Kasumi-1 (cell line): ENCODE measurements around the gene ENTPD3.

Source experiments
- DNase-seq, 2 experiments: peaks; one replicate each; lab custom pipeline; 2025; lab: John Stamatoyannopoulos, UW

The ENTPD3 gene, protein sequence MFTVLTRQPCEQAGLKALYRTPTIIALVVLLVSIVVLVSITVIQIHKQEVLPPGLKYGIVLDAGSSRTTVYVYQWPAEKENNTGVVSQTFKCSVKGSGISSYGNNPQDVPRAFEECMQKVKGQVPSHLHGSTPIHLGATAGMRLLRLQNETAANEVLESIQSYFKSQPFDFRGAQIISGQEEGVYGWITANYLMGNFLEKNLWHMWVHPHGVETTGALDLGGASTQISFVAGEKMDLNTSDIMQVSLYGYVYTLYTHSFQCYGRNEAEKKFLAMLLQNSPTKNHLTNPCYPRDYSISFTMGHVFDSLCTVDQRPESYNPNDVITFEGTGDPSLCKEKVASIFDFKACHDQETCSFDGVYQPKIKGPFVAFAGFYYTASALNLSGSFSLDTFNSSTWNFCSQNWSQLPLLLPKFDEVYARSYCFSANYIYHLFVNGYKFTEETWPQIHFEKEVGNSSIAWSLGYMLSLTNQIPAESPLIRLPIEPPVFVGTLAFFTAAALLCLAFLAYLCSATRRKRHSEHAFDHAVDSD

DNA sequence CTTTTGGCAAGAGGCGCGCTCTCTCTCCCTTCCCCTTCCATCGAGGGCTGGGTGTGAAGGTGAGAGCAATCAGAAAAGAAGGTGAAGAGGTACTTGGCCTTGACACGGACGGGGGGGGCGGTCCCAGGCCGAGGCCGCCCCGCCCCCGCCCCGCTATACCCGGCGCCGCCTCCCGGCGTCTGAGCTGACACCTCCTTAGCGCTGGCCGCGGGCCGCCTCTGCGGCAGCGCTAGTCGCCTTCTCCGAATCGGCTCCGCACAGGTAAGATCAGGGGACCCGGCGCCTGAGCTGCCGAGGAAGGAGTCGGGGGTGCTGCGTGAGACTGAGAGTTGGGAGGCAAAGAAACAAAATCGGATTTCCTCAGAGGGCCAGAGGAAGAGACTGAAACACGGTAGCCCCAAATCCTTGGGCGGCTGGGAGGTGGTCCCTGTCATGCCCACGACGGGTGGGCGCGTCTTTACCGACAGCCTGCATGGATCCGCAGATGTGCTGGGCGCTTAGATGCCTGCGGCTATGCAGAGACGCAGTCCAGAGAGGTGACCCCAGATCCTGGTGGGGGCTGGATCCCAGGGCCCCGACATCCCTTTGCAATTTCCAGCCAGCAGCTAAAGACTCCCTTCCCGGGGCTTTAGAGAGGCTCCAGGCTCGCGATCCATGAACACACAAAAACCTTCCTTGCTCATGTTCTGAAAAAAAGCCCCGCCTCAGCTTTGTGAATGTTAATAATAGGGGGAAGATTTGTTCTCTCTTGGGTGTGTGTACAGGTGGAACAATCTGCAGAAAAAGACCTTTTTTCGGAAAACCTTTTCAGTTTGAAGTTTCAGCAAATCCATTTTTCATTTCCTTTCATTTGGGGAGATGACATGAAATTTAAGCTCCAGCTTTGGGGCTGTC lies at the start of gene ENTPD3:
Gene ENTPD3 (plus strand): TSS at position 184 of the 894 bp plus-strand sequence. CDS start 874 bp downstream, outside the sequence.
- no peak for DNase-seq

DNA sequence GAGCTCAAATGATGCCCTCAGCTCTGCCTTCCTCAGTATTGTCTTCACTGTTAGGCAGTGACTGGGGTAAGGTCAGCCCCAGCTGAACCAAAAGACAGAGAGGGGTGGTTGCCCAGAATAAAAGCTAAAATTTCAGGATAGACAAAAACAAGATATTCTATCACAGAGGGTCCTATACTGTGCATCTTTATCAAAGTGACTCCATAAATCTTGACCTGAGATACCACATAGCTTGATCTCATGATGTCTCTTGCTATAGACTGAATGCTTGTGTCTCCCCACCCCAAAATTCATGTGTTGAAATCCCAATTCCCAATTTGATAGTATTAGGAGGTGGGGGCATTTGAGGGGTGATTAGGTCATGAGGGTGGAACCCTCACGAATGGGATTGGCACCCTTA lies 47.1 kb upstream of the ENTPD3 start:
- DNase-seq = no peak

DNA sequence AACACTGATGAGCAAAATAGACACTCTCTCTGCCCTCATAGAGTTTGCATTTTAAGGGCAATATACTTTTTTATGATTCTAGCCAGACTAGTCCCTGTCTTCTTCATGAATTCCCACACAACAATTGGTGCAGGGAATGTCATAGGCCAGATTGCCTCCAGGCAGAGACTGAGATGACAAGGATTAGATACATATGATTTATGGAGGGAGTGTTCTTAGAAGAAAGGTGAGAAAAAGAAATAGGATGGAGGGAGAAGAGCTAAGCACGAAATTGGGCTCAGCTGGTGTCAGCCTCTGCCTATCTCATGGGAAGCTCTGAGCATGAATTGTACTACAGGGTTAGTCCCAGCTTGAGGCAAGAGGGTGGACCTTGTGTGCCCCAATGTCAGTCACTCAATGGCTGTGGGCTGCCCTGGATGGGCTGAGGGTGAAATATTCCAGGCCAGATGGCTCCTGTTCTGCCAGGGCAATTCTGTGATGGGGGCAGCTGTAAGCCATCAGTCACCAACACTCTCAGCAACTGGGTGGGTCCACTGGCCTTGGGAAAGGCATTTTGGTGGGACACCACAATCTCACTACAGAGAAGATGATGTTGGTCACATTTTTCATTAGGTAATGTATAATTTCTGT lies 46.3 kb upstream of the ENTPD3 start:
- no peak for DNase-seq

DNA sequence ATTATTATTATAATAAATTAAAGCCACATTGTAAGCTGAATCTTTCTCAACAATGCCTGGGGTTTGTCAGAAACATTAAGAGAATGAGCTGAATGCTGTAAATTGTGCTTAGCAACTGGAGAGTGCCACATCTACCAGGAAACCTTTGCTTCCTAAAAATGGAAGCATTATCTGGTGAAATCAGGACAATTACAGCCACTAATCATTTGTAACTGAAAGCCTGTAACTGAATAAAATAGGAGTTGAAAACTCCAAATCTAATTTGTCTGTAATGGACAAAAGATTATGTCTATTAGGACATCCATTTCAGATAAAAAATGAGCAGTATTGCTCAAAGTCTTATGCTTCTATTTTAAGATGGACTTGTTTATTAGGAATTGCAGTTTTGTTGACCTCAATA lies 45.3 kb upstream of the ENTPD3 start:
- no peak for DNase-seq

DNA sequence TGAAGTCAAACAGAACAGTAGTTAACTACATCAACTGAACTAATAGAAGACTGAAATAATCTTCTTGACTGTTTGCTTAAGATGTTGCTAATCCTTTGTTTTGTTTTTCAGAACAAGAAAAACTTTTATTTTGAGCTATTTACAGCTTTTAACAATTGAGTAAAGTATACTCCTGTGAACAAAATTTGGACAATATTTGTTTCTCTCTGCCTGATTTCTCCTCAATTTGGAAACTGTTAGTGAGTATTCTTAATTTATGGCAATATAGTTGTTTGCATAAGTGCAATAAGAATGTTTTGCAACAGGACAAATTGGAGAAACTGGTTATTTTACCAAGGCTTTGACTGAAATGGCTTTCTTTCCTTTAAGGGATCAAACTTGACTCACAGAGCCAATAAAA lies 36.5 kb upstream of the ENTPD3 start:
- DNase-seq = no peak

DNA sequence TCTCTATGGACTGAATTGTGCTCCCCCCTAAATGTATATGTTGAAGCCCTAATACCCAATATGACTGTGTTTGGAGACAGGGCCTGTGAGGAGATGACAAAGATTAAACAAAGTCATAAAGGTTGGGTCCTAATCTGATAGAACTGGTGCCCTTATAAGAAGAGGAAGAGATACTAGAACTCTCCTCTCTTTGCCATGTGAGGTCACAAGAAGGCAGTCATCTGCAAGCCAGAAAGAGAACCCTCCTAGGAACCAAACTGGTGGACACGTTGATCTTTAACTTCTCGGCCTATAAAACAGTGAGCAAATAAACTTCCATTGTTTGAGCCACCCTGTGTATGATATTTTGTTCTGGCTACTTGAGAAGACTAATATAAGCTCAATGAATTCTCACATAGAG lies 31.6 kb upstream of the ENTPD3 start:
- DNase-seq = no peak

DNA sequence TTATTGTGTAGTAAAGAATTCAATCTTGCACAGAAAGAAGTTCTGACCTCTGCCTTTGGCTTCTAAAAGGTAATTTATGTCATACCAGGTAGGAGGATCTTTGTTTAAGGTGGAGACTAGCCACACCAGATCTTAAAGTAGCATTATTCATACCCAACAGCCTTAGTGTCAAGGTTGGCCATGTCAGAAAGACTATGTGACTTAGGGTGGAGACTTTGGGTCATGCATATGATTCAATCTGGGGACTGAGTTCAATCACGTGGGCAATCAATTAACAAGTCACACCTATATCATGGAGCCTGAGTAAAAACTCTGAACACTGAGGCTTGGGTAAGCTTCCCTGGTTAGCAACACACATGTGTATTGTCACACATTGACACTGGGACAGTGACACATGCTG lies 28.5 kb upstream of the ENTPD3 start:
- DNase-seq = no peak

DNA sequence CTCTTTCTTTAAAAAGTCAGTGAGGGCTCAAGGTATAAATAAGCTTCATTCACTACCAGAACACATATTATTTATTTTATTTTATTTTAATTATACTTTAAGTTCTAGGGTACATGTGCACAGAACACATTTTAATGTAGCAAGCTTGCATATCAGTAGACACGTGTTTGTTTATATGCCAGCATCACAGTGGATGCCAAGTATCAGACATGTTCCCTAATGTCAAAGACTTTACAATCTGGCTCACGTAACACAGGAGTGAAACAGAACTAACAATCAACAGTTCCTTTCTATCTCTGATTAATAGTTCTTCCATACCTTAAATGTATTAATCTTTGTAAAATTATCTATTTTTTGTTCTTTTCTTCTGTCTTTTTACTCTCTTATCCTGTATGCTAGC lies 23.3 kb upstream of the ENTPD3 start:
- no peak for DNase-seq

DNA sequence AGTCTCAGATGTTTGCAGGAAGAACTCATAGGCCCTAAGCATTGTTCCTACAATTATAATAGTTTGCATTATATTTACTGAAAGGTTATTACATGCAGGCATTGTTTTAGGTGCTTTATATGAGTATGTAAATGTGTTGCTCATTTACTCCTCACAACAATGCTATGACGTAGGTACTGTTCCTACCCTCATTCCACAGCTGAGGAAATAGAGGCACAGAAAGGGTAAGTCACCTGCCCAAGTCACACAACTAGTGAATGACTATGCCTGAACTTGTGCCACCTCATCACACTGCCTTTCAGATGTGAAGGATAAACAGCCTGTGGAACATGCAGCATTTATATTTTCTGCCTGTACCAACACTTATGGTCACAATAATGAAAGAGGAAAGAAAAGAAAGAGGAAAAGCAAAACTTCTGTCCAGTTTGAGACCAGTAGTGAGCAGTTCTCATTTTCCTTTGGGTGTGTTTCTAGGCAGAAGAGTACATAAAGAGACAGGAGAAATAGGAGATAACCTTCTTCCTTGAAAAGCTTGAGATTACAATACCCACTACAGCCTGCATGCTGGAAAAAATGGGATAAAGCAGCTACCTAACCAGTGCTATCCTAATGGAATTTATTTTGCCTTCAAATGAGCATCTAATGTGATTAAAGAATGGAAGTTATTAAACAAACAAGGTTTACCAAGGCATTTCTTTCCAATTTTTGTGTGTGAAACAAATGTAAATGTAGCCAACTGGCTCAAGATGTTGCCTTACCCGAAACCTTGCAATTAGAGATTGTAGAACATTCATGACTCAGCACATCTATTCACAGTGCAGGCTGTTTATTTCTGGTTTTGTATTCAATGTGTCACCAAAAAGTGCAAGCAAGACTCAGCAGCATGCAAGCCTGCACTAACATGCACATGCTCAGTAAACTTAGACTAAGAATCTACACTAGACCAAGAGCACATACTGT lies 20.5 kb upstream of the ENTPD3 start:
- DNase-seq = no peak

DNA sequence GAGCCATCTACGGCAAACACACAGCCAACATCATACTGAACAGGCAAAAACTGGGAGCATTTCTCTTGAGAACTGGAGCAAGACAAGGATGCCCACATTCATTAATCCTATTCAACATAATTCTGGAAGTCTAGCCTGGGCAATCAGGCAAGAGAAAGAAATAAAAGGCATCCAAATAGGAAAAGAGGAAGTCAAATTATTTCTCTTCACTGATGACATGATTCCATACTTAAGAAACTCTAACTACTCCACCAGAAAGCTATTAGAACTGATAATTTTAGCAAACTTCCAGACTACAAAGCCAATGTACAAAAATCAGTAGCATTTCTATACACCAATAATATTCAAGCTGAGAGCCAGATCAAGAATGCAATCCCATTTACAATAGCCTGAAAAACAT lies 17.3 kb upstream of the ENTPD3 start:
- DNase-seq = no peak

DNA sequence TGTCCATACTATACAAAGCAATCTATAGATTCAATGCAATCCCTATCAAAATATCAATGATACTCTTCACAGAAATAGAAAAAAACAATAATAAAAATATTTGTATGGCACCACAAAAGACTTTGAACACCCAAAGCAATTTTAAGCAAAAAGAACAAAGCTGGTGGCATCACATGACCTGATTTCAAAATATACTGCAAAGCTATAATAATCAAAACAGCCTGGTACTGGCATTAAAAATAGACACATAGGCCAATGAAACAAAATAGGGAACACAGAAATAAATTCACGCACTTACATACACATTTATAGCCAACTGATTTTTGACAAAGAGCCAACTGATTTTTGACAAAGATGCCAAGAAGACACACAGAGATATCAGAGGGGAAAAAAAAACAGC lies 9.2 kb upstream of the ENTPD3 start:
- no peak for DNase-seq

DNA sequence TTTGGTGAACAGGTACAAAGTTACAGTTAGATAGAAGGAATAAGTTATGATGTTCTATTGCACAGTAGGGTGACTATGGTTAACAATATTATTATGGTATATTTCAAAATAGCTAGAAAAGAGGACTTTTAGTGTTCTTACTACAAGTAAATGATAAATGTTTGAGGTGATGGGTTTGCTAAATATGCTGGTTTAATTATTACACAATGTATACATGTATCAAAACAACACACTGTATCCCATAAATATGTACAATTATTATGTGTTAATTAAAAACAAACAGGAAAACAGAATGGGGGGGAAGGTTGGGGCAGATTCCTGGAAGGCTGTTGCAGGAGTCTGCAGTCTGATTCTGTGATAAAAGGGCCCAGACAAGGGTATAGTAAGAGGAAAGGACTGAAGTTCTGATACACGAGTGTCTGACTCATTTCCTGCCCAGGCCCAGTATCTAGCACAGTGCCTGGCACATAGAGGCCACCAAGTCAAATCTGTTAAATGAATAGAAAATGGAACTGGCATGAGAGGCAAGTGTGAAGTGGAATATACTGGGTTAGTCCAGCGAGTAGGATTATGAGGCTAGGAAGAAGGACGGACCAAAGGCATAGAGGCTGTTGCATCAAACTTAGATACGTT lies 7.2 kb upstream of the ENTPD3 start:
- no peak for DNase-seq

DNA sequence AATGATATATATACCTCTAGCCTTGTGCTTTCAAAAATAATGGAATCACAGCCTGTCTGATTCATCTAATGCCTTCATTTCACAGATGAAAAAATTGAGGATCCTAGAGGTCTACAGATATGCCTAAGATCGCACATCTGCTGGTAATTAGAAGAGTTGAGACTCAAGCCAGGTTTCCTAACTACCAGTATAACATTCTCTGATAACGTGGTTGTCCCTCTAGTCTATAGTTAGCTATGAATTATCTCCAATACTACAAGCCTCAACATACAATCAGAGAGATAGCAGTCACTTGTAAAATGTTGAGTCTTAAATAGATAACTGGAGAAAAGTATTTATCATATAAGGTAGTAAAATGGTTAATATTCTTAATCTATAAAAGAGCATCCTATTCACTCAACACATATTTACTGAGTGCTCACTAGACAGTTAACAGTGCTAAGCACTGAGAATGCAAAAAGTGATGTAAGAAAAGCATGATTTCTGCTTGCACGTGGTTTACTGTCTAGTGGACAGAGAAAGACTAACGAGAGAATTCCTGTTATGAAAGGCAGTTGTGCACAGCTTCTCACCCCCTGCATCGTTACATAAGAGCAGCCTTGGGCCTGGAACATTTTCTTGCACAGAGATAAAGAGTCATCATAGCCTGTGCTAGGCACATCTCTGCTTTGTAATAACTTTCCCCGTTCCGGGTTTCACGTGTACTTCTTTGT lies 4.9 kb upstream of the ENTPD3 start:
- no peak for DNase-seq

DNA sequence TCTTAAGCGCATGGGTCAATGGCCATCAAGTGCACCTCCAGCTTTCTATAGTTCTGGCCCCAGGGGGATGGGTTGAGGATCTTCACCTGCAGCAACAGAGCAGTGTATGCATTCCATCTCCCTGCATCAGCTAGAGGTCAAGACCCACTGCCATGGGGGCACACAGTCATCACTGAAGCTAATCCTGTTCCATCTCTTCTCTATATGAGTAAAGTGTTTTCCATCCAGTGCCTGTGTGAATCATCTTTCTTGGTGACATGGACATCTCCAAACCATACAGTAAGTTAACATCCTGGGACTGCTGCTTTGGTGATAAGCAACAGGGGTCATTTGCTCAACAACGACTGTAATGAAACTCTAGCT lies 4.4 kb upstream of the ENTPD3 start:
- no peak for DNase-seq

DNA sequence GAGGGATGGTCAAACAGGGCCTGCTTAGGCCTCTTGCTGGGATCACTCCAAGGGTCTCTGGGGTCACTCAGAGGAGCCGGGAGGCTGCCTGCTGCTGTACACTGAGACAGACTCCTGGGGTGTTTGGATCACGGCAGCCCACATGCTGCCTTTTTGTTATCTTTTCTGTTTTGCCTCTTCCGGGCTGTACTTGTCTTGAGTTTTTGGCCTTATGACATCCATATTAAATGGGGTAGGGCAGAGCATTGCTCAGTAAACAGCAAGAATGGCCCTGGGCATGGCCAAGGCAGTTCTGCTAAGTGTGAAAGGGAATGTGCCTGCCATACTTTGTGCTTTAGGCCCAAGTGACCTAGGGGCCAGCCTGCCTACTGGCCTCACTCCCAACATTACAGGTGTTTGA lies 771 bp upstream of the ENTPD3 start:
- DNase-seq = no peak

DNA sequence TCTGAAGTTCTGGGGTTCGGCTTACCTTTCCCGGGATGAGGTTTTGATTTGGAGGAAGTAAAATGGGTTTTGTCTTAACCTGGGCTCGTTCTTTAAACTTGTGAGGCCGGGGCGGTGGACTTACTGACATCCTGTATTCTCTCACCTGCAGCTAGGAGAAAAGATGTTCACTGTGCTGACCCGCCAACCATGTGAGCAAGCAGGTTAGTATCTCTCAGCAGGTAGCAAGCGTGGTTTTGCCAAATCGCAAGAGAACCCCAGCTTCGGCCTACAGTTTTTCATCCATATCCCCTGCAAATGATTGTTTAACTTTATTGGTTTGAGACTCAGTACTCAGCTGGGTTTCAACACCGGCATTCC lies 891 bp downstream of the ENTPD3 start:
- DNase-seq = no peak

DNA sequence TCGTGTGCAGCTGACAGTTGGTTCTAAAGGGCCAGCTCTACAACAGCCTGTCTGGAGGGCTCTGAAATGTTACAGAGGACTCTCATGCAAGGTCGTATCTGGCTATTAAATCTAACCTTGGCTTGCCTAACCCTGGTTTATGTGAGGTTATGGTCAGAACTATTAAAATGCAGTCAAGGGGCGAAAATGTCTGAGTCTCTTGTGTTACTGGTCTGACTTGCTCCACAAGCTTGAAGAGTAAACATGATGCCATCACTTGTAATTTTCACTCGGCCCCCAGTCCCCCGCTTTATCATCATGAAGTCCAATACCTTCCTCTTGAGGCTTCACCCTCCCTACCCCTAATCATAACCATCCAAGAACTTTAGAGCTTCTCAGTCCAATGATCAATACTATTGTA lies 9.4 kb downstream of the ENTPD3 start:
- no peak for DNase-seq

DNA sequence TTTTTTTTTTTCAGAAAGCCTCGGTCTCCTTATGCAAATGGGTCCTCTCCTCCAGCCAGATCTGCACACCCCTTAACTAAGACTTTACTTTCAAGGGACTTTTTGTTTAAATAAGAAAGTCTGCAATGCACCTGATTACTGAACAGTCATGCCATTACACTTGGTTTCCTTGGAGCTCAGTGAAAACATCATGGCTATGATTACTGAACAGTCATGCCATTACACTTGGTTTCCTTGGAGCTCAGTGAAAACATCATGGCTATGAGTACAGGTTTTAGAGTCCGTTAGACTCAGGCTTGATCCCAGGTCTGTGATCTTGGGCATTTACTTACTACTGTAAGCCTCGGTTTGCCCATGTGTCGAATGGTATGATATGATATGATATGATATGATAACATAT lies 10.1 kb downstream of the ENTPD3 start:
- DNase-seq = no peak

DNA sequence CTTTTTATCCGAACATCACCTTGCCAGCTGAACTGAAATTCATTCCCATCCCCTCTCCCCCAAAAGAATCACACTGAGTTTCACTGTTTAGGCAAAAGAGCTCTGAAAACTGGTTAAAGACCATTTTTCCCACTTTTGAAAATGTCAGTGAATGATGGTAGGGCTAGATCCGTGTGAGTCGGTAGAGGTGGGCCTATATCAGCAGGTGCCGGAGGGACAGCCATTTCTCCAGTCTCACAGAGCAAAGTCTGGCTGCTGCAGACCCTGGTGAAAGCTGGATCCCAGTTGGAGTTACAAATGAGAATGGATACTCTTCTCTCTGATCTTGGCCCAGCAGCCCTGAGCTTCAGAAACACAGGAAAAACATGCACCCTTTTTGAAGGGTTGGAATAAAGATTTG lies 10.9 kb downstream of the ENTPD3 start:
- DNase-seq = no peak

DNA sequence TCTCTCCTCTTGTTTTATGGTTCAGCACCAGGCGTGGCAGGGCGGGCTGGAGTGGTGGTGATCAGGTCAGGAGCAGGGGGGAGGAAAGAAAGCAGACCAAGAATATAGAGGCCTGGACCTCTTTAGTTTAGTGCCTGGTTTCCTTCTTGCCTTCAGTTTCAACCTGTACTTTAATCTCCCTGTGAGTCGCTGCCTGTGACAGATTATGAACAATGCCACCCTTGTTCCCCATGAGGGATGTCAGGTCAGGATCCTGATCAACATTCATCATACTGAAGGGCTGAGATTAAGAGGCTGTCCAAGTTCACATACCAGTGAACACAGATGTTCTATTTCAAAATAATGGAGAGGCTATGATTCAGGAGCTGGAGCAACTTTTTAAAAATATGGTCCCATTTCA lies 11.4 kb downstream of the ENTPD3 start:
- no peak for DNase-seq
